Fibroblast of skin of abdomen (primary cell): Measurements from ENCODE around the gene UQCRC2. TPM values are rescaled to one million over a fixed set of nuclear protein-coding genes. Genes with fewer than 3 reads are reported as not detected.
"Not testable (repeated sequence)": the region's sequence is repeated elsewhere in the genome, so short reads cannot be mapped to it uniquely, and the experiment has no call there.

Experiments used
- DNase-seq: peaks from one replicate; pipeline ENCODE4 v3.0.0-alpha.2; 2013
- polyA plus RNA-seq, 2 experiments: library from polyadenylated mRNA; unstranded; fragments of 120-200 nt; gene quantifications; one replicate each; pipeline ENCODE4 v1.2.1, GENCODE V29; 2013; ENCODE audit not compliant: insufficient read length in 2 of 2

Gene UQCRC2
- polyA plus RNA-seq (2013, experiment 1 of 2; ENCODE audit: insufficient read length) = 159 TPM
- 160 TPM for polyA plus RNA-seq (2013, experiment 2 of 2; ENCODE audit: insufficient read length)

- DNase-seq = peak; percentile 91
Measured at GRCh38 chr16:21952793-21953540, at the start of gene UQCRC2. UQCRC2 (plus strand) TSS chr16:21953361; CDS start chr16:21953424, 63 bp downstream.

DNA sequence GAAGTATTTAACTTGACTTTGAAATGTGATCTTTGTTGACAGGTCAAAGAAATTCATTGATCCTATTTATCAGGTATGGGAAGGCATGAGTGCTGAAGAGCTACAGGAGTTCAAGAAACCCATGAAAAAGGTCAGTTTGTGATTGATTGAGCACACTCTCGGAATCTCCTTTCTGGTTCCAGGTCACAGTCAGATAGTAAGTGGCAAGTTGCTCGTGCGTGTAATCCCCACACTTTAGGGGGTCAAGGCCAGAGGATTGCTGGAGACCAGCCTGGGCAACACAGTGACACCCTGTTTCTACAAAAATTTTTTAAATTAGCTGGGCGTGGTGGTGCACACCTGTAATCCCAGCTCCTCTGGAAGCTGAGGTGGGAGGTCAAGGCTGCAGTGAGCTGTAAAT lies 20.5 kb upstream of the UQCRC2 start:
- DNase-seq = not testable (repeated sequence)

- not testable (repeated sequence) for DNase-seq
Measured at GRCh38 chr16:21933316-21933715, 19.8 kb upstream of the UQCRC2 start.

DNA sequence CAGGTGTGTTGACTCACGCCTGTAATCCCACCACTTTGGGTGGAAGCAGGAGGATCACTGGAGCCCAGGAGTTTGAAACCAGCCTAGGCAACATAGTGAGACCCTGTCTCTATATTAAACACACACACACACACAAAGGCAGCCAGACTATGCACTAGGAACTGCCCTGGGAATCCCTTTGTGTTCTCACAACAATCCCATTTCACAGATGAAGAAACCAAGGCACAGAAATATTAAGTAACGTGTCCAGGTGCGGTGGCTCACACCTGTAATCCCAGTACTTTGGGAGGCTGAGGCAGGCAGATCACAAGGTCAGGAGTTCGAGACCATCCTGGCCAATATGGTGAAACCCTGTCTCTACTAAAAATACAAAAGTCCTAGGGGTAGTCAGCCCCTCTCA lies 19.4 kb upstream of the UQCRC2 start:
- not testable (repeated sequence) for DNase-seq

- DNase-seq = not testable (repeated sequence)
Measured at GRCh38 chr16:21936216-21936615, 16.9 kb upstream of the UQCRC2 start.

DNA sequence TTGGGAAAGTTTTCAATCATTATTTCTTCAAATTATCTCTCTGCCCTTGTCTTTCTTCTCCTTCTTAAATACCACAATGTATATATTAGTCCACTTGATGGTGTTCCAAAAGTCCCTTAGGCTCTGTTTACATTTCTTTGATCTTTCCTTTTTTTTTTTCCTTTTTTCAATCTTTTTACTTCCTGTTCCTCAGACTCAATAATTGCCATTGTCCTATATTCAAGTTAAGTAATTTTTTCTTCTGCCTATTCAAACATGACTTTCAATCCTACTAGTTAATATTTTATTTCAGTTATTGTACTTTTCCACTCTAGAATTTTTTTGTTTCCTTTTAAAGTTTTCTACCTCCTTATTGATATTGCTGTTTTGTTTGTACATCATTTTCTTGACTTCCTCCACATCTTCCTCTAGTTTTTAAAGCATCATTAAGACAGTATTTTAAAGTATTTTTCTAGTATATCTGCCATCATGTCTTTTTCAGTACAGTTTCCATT lies 15.8 kb upstream of the UQCRC2 start:
- DNase-seq = no peak

DNA sequence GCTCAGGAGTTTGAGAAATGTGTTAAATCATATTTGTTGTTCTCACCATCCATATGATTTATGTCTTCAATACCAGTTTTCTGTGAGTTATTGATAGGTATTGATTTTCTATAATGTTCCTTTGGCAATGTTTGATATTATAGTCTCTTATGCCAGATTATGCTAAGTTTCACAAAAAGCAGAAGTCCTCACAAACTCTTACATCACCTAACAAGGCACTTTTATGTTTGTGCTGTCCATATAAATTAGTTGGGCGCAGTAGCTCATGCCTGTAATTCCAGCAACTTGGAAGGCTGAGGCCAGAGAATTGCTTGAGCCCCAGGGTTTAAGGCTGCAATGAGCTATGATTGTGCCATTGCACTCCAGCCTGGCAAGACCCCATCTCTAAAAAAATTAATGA lies 12.6 kb upstream of the UQCRC2 start:
- DNase-seq = no peak

DNA sequence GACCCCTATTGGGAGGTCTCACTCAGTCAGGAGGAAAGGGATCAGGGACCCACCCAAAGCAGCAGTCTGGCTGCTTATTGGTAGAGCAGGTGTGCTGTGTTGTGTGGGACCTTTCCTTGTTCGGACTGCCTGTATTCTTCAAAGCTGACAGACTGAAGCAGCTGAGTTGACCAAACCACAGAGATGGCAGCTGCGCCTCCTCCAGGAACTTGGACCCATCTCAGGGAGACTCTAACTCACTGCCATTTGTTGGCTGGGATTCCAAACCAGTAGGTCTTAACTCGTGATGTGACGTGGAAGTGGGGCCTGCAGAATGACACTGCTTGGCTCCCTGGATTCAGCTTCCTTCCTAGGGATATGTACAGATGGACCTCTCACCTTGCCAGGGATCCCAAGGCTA lies 9.6 kb upstream of the UQCRC2 start:
- no peak for DNase-seq

DNA sequence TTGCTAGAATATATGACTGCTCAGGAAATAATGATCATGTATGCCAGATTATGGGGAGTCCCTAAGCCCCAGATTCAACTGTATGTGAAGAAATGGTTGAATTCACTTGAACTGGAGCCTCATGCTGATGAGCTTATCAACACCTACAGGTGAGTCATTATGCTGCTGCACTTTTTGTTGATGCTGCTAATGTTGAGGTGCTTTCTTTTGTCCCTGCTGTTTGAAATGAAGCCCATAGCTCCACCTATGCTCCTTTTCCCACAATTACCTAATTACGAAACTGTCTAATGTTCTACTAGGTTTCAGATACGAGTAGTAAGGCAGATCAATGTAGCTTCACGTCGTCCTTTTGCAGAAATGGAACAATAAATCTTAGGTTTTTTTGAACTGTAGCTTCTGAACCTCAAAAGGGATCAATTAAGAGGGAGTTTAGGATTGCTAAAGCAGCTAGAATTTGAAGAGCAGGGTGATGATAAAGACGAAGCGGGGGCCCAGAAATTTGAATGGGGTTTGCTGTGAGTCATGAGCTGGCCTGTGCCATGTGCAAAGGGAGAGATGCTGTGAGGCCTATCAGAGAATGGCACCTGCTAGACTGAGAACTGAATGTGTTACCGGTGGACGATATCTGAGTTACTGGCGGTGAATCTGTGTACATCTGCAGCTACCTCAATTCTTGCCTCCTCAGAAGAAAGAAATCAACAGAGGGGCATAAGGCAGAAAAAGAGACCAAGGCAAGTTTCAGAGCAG lies 6.1 kb upstream of the UQCRC2 start:
- no peak for DNase-seq

DNA sequence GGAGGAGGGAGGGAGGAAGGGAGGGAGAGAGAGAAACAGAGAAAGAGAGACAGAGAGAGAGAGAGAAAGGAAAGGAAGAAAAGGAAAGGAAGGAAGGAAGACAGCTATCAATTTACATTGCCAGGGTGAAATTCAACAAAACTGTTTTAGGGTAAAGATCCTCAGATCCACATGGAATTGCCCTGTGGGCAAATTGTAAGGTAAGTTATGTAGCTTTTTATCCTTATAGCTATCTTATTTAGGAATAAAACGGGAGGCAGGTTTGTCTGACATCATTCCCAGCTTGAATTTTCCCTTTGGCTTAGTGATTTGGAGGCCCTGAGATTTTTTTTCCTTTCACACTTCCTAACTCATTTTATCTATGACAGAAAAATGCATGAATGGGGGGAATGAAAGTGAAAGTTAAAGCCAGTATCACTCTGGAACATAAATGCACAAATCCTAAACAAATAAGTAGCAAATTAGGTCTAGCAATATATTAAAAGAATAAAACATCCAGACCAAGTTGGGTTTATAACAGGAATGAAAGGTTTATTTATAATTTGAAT lies 3.4 kb upstream of the UQCRC2 start:
- no peak for DNase-seq

GRCh38 chr16:21950782-21951521 lies 2.2 kb upstream of the UQCRC2 start:
- peak; percentile 32 for DNase-seq

DNA sequence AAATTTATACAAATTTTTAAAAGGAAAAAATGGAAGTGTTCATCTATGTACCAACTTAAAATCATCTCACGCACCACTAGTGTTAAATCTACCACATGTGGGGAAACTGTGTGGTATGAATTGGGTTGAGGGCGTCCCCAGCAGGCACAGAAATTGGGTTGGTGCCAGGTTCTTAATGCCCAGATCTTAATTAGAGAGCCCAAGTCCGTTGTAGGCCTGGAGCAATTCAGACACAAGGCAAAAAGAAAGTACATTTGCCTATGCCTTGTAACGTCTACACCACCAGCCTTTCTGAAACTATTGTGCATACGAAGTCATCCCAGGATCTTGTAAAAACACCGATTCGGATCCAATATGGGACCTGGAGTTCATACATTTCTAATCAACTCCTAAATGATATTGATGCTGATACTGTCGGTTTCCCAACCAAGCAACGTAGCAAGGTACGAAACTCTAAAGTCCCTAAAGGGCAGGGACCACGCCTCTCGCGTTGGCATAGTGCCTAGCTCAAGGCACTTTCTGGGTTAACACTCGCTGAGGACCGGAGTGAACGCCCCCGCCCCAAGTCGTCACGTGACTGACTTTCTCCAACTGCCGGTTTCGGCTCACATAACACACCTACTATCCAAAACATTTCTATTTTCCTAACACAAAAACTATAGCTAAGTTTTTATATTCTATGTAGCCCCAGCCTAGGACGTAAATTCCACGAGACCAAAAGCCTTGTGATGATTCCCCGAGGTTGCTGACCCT lies 945 bp upstream of the UQCRC2 start:
- DNase-seq = peak; percentile 51

- DNase-seq = no peak
Measured at GRCh38 chr16:21953541-21953902, 361 bp downstream of the UQCRC2 start.

DNA sequence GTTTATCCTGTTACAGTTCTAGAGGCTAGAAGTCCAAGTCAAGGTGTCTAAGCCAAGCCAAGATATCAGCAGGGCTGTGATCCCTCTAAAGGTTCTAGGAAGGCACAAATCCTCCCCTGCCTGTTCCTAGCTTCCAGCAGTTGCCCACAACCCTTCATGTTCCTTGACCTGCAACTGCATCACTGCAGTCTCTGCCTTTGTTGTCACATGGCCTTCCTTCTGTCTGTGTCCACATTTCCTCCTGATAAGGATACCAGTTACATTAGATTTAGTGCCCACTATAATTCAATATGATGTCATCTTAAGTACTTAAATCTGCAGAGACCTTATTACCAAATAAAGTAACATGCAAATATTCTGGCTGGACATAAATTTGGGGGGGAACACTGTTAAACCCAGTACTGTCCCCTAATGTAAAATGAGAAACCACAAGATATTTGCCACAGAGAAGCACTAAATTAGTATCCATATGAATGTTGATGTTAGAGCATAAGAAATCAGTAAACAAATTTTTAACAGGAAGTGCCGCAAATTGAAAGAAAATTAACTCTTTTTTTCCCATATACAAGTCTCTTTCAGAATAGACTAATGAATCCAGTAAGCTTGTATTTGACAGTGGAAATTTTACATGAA lies 4.7 kb downstream of the UQCRC2 start:
- DNase-seq = no peak

DNA sequence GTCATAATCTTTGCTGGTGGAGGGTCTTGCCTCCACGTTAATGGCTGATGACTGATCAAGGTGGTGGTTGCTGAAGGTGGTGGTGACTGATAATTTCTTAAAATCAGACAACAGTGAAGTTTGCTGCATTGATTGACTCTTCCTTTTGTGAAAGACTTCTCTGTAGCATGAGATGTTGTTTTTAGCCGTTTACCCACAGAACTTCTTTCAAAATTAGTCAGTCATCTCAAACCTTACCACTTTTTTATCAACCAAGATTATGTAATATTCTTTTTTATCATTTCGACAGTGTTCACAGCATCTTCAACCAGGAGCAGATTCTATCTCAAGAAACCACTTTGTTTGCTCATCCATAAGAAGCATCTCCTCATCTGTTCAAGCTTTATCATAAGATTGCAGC lies 5.9 kb downstream of the UQCRC2 start:
- no peak for DNase-seq

DNA sequence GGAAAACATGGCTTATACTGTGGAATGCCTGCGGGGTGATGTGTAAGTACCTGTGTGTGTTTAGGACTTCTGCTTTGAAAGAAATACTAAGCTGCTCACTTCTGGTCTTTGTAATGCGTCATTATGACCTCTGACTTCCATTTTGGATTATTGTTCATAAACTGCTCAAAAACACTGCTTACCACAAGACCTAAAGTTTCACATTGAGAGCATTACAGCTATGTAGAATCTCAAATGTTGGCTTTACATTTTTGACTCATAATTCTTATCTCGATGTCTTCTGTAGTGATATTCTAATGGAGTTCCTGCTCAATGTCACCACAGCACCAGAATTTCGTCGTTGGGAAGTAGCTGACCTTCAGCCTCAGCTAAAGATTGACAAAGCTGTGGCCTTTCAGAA lies 9.3 kb downstream of the UQCRC2 start:
- DNase-seq = no peak

GRCh38 chr16:21963887-21964286 lies 10.7 kb downstream of the UQCRC2 start:
- no peak for DNase-seq

DNA sequence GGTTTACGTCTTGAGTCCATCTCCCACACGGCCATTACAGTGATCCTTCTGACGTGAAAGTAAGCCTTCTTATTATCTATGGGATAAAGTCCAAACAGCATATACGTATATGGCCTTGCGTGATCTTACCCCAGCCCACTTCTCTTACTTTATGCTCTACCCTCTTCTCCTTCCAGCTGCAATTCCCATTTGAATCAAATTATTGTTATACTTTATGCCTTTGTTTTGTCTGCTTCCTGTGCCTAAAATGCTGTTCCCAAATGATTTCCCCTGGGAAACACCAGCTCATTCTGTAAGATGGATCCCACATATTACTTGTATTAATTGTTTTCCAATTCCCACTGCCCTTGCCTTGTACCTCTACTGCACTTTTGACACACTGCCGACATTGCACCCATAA lies 11.2 kb downstream of the UQCRC2 start:
- no peak for DNase-seq

GRCh38 chr16:21971856-21972255 lies 18.7 kb downstream of the UQCRC2 start:
- no peak for DNase-seq

- no peak for DNase-seq
Measured at GRCh38 chr16:21973945-21974344, 20.8 kb downstream of the UQCRC2 start.

- no peak for DNase-seq
Measured at GRCh38 chr16:21980032-21980431, 26.9 kb downstream of the UQCRC2 start.

- no peak for DNase-seq
Measured at GRCh38 chr16:21982108-21982507, 28.9 kb downstream of the UQCRC2 start.
